Mucosa of descending colon (tissue), 3 donors: ENCODE data around the gene CCDC12. TPM values are rescaled to one million over a fixed set of nuclear protein-coding genes. Genes with fewer than 3 reads are reported as not detected.

Source experiments
- ATAC-seq: fragments of 200-7000 bp; cut with Tn5 transposase; one replicate; pipeline ENCODE4 v1.9.1; 2020; ENCODE audit warnings: mild to moderate bottlenecking, moderate library complexity
- DNase-seq, 3 donors: peaks; one replicate each; pipeline ENCODE4 v3.0.0-alpha.2; 2020
- H3K36me3 ChIP-seq: fragments of 200-600 bp; one replicate; pipeline ENCODE4 v1.8.0; 2021; ENCODE audit warnings: low read depth, mild to moderate bottlenecking
- H3K4me1 ChIP-seq: fragments of 200-600 bp; one replicate; pipeline ENCODE4 v1.8.0; 2021; ENCODE audit warnings: low read depth, mild to moderate bottlenecking
- H3K4me3 ChIP-seq: fragments of 200-600 bp; one replicate; pipeline ENCODE4 v1.8.0; 2021; ENCODE audit warnings: mild to moderate bottlenecking
- H3K9me3 ChIP-seq: fragments of 200-600 bp; one replicate; pipeline ENCODE4 v1.8.0; 2021; ENCODE audit warnings: mild to moderate bottlenecking
- CTCF ChIP-seq: fragments of 200-600 bp; IDR thresholded peaks from one replicate; pipeline ENCODE4 v1.8.0; 2022; ENCODE audit warnings: antibody characterized with exemption, mild to moderate bottlenecking
- intact Hi-C, 2 donors: fragments of 100-400 bp; cut with DNase I in 1 of 2; cut with micrococcal nuclease in 1 of 2; formaldehyde crosslinking; loops; one replicate each; pipeline versions ENCODE4 v1.11.0 to v1.11.1; 2022; cut with DNase I, micrococcal nuclease
- total RNA-seq, 3 donors: library from RNA; stranded (reverse); fragmentation: NEBNext Ultra II Directional in 2 of 3; extraction: Animal tissue kit (Norgen Biotek cat#: 25700) in 2 of 3; gene quantifications; one replicate each; pipeline versions ENCODE4 v1.2.1 to v1.2.4, GENCODE V29; 2021 to 2023
- donor health status: DM: no; HTN: no; CAD: no; lungs with moderate emphysema.
- donor health status: DM: no; HTN: no; CAD: no.
- donor health status: DM: no; HTN: yes; CAD: no.

CCDC12 gene
- total RNA-seq, 3 donors from 2014 or later: 40.7 to 59.2 (median 45.0) TPM

GRCh38 chr3:46992231-46992630 lies 15.7 kb upstream of the CCDC12 start:
- TF ChIP-seq CTCF: no peak
- ATAC-seq (no peak), DNase-seq (peak in 1 of 3 donors; percentile 40)
- Histone ChIP-seq H3K9me3 (no peaks in the 10 kb centered on the region), H3K4me1 (peaks cover 10% of the 10 kb centered on the region), H3K4me3 (no peak overlapping the region), H3K36me3 (no peaks in the 10 kb centered on the region)
- intact Hi-C loops: loop anchor here in 1 of 2 donors (10.0 kb wide), 1 partner anchor 287 kb away; the partner anchor contains the start of gene TMIE

GRCh38 chr3:46991406-46992165 lies 15.0 kb upstream of the CCDC12 start:
- DNase-seq (peak in 1 of 3 donors; percentile 50), ATAC-seq (no peak)
- no peak overlapping the region for H3K4me3 ChIP-seq
- no peaks in the 10 kb centered on the region for H3K9me3 ChIP-seq
- peaks cover 17% of the 10 kb centered on the region for H3K4me1 ChIP-seq
- intact Hi-C loops: loop anchor here in 1 of 2 donors (10.0 kb wide), 1 partner anchor 287 kb away; the partner anchor contains the start of gene TMIE
- TF ChIP-seq CTCF: no peak
- no peaks in the 10 kb centered on the region for H3K36me3 ChIP-seq

GRCh38 chr3:46990573-46991374 lies 14.2 kb upstream of the CCDC12 start:
- Histone ChIP-seq H3K4me3 (no peak overlapping the region), H3K36me3 (no peaks in the 10 kb centered on the region), H3K4me1 (peaks cover 25% of the 10 kb centered on the region), H3K9me3 (no peaks in the 10 kb centered on the region)
- no peak for TF ChIP-seq CTCF
- peak in 2 of 3 donors; percentile 36 to 71 for DNase-seq
- no peak for ATAC-seq
- intact Hi-C loops: loop anchor here in 1 of 2 donors (10.0 kb wide), 1 partner anchor 286 kb away; the partner anchor contains the start of gene TMIE

- H3K4me3 ChIP-seq: no peak overlapping the region
- H3K9me3 ChIP-seq: no peaks in the 10 kb centered on the region
- TF ChIP-seq CTCF: no peak
- H3K36me3 ChIP-seq: no peaks in the 10 kb centered on the region
- DNase-seq (peak in 1 of 3 donors; percentile 60), ATAC-seq (no peak)
- H3K4me1 ChIP-seq: peaks cover 25% of the 10 kb centered on the region
- intact Hi-C loops: no loop called here
Measured at GRCh38 chr3:46989146-46989810, 12.7 kb upstream of the CCDC12 start.

GRCh38 chr3:46988616-46989015 lies 12.1 kb upstream of the CCDC12 start:
- H3K36me3 ChIP-seq: no peaks in the 10 kb centered on the region
- H3K4me1 ChIP-seq: peaks cover 25% of the 10 kb centered on the region
- no peak for TF ChIP-seq CTCF
- no peak overlapping the region for H3K4me3 ChIP-seq
- H3K9me3 ChIP-seq: no peaks in the 10 kb centered on the region
- ATAC-seq (no peak), DNase-seq (peak in 1 of 3 donors; percentile 44)
- intact Hi-C loops: no loop called here
